Stimulated activated CD8-positive, alpha-beta memory T cell treated with anti-CD3 and anti-CD28 coated beads, Interleukin-7, amount 100 ng/mL, for 48 hours (primary cell): ENCODE results near the gene ORC1.

Source experiments
- DNase-seq, 2 donors: peaks; one replicate each; pipeline ENCODE4 v3.0.0-alpha.2; 2020; ENCODE audit warnings: low read depth in 1 of 2; ENCODE audit errors: extremely low read depth in 1 of 2

The ORC1 gene

GRCh38 chr1:52346653-52347052 lies 57.6 kb downstream of the ORC1 start:
- DNase-seq = no peak

- no peak for DNase-seq
Measured at GRCh38 chr1:52345252-52345651, 59.0 kb downstream of the ORC1 start.

GRCh38 chr1:52343979-52344378 lies 60.2 kb downstream of the ORC1 start:
- no peak for DNase-seq

GRCh38 chr1:52341655-52342260 lies 62.5 kb downstream of the ORC1 start:
- no peak for DNase-seq

GRCh38 chr1:52337439-52337838 lies 66.8 kb downstream of the ORC1 start:
- no peak for DNase-seq

- no peak for DNase-seq
Measured at GRCh38 chr1:52334906-52335528, 69.2 kb downstream of the ORC1 start.

GRCh38 chr1:52332411-52332810 lies 71.8 kb downstream of the ORC1 start:
- DNase-seq = no peak

- no peak for DNase-seq
Measured at GRCh38 chr1:52328615-52329014, 75.6 kb downstream of the ORC1 start.

- DNase-seq = no peak
Measured at GRCh38 chr1:52325786-52326185, 78.4 kb downstream of the ORC1 start.

GRCh38 chr1:52323731-52324130 lies 80.5 kb downstream of the ORC1 start:
- DNase-seq = no peak
